BE2C (cell line): ENCODE data around the gene RRBP1.

Experiments used
- DNase-seq: peaks from one replicate; pipeline ENCODE4 v3.0.0-alpha.2; 2020
- H3K27me3 ChIP-seq: fragments of 250-450 bp; sonication (Bioruptor Pico); 2 replicates; pipeline ENCODE4 v1.5.1; 2020; ENCODE audit warnings: mild to moderate bottlenecking
- H3K36me3 ChIP-seq: fragments of 250-450 bp; sonication (Bioruptor Pico); 2 replicates; pipeline ENCODE4 v1.5.1; 2020; ENCODE audit warnings: mild to moderate bottlenecking
- H3K4me1 ChIP-seq: fragments of 250-450 bp; sonication (Bioruptor Pico); 2 replicates; pipeline ENCODE4 v1.5.1; 2020
- H3K4me3 ChIP-seq: 2 replicates; pipeline ENCODE4 v1.5.1; 2011; ENCODE audit warnings: low read depth, low read length
- H3K9me3 ChIP-seq: fragments of 250-450 bp; sonication (Bioruptor Pico); 2 replicates; pipeline ENCODE4 v1.5.1; 2020
- CTCF ChIP-seq: IDR thresholded peaks from 2 replicates; pipeline ENCODE4 v1.5.1; 2012; ENCODE audit warnings: mild to moderate bottlenecking, low read depth, low read length

Gene RRBP1

GRCh38 chr20:17696287-17696686 lies 14.2 kb upstream of the RRBP1 start:
- Histone ChIP-seq H3K4me1 (no peaks in the 10 kb centered on the region), H3K36me3 (no peaks in the 10 kb centered on the region), H3K9me3 (no peaks in the 10 kb centered on the region), H3K27me3 (no peaks in the 10 kb centered on the region), H3K4me3 (no peak overlapping the region)
- DNase-seq: no peak
- no peak for TF ChIP-seq CTCF

DNA sequence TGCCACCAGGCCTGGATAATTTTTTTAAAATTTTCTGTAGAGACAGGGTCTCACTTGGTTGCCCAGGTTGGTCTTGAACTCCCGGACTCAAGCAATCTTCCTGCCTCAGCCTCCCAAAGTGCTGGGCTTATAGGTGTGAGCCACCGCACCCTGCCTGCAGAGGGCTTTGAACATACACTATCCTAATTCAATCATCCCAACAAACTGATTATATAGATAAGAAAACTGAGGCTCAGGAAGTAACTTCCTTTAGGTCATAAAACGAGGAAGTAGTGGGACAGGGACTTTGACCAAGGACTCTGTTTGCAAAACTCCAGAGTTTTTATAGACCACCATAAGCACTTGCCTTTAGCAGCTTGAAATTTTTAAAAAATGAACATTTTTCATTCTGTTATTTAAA lies 12.7 kb upstream of the RRBP1 start:
- Histone ChIP-seq H3K36me3 (no peaks in the 10 kb centered on the region), H3K4me3 (no peak overlapping the region), H3K27me3 (no peaks in the 10 kb centered on the region), H3K4me1 (no peaks in the 10 kb centered on the region), H3K9me3 (peaks cover 4% of the 10 kb centered on the region; the same call in 1 of the 2 replicates)
- DNase-seq: no peak
- TF ChIP-seq CTCF: no peak

- no peak for DNase-seq
- Histone ChIP-seq H3K4me1 (no peaks in the 10 kb centered on the region), H3K27me3 (no peaks in the 10 kb centered on the region), H3K36me3 (no peaks in the 10 kb centered on the region), H3K4me3 (no peak overlapping the region), H3K9me3 (peaks cover 4% of the 10 kb centered on the region; the same call in 1 of the 2 replicates)
- TF ChIP-seq CTCF: no peak
Measured at GRCh38 chr20:17693444-17694001, 11.5 kb upstream of the RRBP1 start.

- Histone ChIP-seq H3K4me3 (no peak overlapping the region), H3K9me3 (peaks cover 4% of the 10 kb centered on the region; the same call in 1 of the 2 replicates), H3K27me3 (peaks cover 7% of the 10 kb centered on the region), H3K4me1 (no peaks in the 10 kb centered on the region), H3K36me3 (no peaks in the 10 kb centered on the region)
- TF ChIP-seq CTCF: no peak
- no peak for DNase-seq
Measured at GRCh38 chr20:17691758-17692157, 9.7 kb upstream of the RRBP1 start.

GRCh38 chr20:17690144-17690543 lies 8.1 kb upstream of the RRBP1 start:
- peaks cover 18% of the 10 kb centered on the region for H3K27me3 ChIP-seq
- no peaks in the 10 kb centered on the region for H3K4me1 ChIP-seq
- H3K9me3 ChIP-seq: peaks cover 4% of the 10 kb centered on the region; the same call in 1 of the 2 replicates
- DNase-seq: no peak
- H3K4me3 ChIP-seq: no peak overlapping the region
- H3K36me3 ChIP-seq: no peaks in the 10 kb centered on the region
- TF ChIP-seq CTCF: no peak

DNA sequence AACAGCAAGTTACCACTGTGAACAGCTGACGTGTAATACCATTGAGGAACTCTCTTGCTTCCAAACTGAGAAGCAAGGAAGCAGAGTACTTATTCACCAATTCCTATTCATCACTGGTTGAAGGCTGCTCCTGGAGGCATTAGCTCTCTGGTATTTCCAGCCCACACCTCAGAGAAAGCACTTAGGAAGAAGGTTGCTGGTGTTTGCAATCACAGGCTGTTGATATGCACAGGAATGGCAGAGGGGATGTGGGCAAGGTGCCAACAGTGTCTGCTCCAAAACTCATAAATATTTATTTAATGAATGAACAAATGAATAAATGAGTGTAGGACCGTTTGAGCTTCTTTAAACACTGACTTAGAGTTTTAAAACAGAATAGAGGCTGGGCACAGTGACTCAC lies 6.9 kb upstream of the RRBP1 start:
- H3K9me3 ChIP-seq: peaks cover 4% of the 10 kb centered on the region; the same call in 1 of the 2 replicates
- no peak for TF ChIP-seq CTCF
- no peak for DNase-seq
- no peak overlapping the region for H3K4me3 ChIP-seq
- H3K4me1 ChIP-seq: no peaks in the 10 kb centered on the region
- H3K27me3 ChIP-seq: peaks cover 26% of the 10 kb centered on the region
- no peaks in the 10 kb centered on the region for H3K36me3 ChIP-seq
